NCI-H345 treated with DMSO at 0.1 percent for 48 hours (cell line): ENCODE results near the gene UBALD2.
A peak's percentile ranks its signal among the peaks of the same experiment; 100 is the strongest.
"Not testable (repeated sequence)": the region's sequence is repeated elsewhere in the genome, so short reads cannot be mapped to it uniquely, and the experiment has no call there.

ENCODE experiments used
- DNase-seq: peaks from one replicate; lab custom pipeline; 2025; ENCODE audit not compliant: unreplicated experiment; lab: John Stamatoyannopoulos, UW

UBALD2 gene

DNA sequence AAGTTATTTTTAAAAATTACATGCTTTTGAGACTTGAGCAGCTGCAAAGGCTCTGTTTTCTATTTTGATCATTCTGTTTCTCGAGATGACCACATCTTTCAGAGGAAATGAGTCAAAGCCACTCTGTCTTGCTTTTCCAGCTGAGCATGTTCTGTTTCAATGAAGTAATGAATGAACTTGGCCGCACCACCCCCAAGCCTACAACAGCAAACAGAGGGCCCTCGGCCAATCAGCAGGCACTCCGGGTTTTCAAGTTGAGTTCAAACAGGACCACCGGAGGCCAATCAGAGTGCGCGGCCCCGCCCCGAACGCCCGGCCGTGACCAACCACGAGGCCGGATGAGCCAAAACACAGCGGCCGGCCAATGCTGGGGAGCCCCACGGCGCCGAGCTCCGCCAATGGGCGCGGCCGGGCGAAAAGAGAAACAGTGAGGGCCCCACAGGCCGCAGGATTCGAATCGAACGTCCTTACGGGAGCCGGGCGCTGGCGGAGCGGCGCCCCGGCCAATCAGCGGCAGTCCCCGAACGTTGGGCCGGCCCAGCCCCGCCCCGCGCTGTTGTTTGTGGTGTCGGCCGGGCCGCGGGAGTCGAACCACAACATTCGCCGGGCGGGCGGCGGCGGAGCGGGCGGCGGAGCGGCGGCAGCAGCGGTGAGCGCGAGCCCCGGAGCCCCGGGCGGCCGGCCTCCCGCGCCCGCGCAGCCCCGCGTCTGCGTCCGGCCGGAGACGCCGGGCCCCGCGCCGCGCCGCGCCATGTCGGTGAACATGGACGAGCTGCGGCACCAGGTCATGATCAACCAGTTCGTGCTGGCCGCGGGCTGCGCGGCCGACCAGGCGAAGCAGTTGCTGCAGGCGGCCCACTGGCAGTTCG, at the start of gene UBALD2:
Gene UBALD2 (plus strand): TSS at position 594 of the 869 bp plus-strand sequence. CDS start 158 bp downstream, at position 752.
- DNase-seq, result peak; percentile 97

GRCh38 chr17:76217081-76217480, 48.1 kb upstream of the UBALD2 start:
- no peak for DNase-seq

GRCh38 chr17:76219670-76220383, 45.3 kb upstream of the UBALD2 start:
- DNase-seq, result no peak

GRCh38 chr17:76223802-76224201, 41.3 kb upstream of the UBALD2 start:
- DNase-seq, result no peak

DNA sequence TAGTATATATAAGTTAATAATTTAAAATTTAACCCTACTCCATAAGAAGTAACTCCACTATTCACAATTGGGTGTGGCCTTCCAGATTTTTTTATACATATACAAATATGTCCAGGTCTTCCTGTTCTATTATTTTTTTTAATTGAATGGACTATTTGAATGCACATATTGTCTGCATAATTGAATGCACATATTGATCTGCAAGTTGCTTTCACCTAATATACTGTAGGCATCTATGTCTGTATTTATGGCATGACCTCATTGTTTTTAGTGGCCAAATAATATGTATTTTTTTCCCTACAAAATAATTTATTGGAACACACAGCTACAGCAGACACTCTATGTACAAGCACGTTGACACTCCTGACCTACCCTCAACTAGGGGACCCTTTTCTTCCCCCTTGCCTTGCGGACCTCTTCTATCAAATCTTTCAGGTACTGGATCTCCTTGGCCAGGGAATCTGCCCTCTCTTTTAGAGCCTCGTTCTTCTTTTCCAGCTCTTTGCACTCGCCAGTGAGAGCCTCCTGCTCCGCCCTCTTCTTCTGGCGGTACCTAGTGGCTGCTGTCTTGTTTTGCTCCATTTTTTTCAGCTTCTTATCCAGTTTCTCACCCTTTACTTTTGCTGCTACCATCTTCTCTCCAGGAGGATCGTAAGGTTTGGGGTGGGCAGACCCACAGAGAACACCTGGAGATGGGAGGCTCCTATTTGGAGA, 39.6 kb upstream of the UBALD2 start:
- DNase-seq, result not testable (repeated sequence)

DNA sequence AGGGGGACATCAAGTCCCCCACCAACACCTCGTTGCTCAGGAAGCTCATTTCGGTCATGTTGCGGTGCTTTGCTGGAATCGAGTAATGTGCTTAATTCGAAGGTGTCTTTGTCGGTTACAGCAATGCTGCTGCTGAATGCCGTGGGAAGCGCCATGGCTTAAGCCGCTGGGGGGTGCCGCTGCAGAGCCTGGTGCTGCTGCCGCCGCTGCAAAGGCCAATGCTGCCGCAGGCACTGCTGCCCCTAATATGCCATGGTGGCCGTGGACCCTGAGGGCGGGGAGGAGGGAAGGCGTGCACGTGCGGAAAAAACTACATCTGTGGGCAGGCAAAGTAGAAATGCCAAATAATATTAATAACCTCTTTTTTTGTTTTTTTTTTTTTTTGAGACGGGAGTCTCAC, 38.4 kb upstream of the UBALD2 start:
- DNase-seq, result not testable (repeated sequence)

- DNase-seq, result no peak
These were observed 32.8 kb upstream of the UBALD2 start for GRCh38 chr17:76232342-76232741.

DNA sequence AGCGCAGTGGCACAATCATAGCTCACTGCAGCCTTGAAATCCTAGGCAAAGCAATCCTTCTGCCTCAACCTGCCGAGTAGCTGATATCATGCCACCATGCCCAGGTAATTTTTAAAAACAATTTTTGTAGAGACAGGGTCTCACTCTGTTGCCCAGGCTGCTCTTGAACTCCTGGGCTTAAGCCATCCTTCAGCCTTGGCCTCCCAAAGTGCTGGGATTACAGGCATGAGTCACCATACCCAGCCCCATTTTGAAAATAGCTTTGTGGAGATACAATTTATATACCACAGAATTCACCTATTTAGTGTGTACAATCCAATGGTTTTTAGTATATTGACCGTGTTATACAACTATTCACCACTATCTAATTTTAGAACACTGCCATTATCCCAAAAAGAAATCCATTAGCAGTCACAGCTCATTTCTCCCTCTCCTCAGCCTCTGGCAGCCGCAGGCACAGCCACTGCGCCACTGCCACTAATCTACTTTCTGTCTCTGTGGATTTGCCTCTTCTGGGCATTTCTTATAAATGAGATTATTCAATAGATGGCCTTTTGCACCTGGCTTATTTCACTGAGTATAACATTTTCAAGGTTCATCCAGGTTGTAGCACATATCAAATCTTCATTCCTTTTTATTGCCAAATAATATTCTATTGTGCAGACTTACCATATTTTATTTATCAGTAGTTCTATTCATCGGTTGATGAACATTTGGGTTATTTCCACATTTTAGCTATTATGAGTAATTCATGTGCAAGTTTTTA, 31.4 kb upstream of the UBALD2 start:
- no peak for DNase-seq

- DNase-seq, result no peak
These were observed 30.8 kb upstream of the UBALD2 start for GRCh38 chr17:76234354-76234679.

DNA sequence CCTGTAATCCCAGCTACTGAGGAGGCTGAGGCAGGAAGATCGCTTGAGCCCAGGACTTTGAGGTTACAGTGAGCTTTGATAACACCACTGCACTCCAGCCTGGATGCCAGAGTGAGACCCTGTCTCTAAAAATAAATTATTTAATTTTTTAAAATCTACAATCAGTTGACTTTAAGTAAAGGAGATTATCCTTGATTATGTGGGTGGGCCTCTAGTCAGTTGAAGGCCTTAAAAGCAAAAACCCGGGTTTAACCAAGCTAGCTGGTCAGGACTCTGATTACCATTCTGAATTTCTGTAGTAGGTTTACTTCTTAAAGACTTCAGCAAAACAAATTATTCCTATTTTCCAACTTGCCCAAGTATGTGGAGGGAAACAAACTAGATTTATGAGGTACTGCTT, 29.3 kb upstream of the UBALD2 start:
- DNase-seq, result no peak

DNA sequence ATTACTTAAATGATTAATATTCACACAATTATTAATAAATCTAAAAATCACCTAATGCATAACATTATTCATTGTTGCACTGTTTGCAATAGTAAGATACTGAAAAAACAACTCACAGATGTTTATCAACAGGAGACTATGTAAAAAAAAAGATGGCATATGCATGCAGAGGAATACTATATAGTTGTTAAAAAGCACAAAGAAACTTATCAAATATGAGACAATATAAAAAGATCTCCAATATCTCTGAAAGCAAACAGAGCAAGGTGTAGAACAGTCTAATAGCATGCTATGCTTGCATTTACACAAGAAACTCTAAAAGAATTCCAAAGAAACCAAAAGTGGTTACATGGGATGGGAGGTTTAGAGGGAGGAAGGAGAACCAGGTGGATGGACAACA, 28.5 kb upstream of the UBALD2 start:
- no peak for DNase-seq

- no peak for DNase-seq
These were observed 27.3 kb upstream of the UBALD2 start for GRCh38 chr17:76237859-76238313.

GRCh38 chr17:76238847-76239537, 26.2 kb upstream of the UBALD2 start:
- no peak for DNase-seq

DNA sequence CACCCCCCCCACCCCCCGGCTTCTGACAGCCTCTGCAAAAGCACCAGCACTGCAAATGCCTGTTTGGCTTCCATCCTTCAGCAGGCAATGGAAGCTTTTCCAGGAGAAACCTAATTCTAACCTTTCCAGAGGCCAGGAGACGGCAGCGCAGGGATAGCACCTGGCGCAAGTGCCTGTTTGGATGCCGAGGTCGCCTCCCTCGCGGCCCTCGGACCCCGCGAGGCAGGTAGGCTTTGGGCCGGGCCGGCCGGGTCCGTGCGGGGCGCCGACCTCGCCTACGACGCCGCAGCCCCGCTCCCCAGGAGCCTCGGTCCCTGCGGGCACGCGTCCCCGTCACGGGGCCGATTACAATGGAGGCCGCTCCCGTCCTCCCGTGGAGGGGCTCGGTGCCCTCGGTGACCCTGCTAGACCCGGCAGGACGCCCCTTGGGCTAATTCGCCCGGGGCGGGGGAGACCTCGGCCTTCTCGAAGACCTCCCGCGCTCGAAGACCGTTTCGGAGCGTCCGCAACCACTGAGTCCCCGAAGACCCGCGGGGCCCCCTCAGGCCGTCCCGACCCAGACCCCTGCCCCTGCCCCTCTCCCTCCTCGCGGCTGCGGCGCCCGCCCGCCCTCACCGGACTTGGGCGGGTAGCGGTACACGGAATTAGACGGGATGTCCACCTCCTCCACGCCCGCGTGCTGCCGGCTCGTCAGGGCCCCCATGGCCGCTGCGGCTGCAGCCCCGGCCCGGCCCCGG, 25.4 kb upstream of the UBALD2 start:
- DNase-seq, result no peak

DNA sequence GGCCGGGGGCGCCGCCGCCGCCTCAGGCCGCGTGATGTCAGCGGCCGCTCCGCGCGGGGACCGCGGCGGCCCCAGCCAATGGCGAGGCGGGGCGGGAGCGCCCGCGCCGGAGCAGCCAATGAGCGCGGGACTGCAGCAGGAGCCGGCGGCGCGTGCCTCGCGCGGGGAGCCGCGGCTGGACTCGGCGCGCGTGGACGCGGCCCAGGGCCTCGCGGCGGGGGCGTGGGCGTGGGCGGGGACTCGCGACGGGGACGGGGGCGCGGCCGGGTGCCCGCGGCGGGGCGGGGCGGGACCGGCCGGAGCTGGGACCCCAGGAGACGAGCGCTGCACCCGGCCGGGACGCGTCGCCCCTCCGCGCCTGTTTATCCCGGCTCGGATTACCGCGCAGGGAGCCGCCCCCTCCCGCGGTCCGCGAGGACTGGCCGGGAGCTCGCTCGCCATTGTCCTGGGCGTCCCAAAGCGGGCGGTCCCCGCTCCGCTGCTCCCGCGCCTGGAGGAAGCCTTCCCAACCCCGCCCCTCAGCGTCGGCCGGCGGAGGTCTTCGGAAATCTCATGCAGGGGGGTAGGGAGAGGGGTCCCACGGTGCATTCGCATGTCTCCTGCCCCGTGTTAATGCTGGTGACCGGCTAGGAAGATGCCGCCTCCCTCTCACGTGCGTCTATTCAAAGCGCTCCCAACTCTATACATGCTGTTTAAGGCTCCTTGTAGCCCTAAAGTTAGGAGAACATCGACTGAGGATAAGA, 24.5 kb upstream of the UBALD2 start, which contains the start of gene RNF157:
Gene RNF157 (minus strand): TSS at position 33 of the 743 bp plus-strand sequence. CDS start 253 bp downstream, outside the sequence.
- peak; percentile 17 for DNase-seq

GRCh38 chr17:76241204-76241538, 24.0 kb upstream of the UBALD2 start:
- DNase-seq, result no peak

GRCh38 chr17:76241691-76242255, 23.4 kb upstream of the UBALD2 start:
- no peak for DNase-seq

- no peak for DNase-seq
These were observed 21.1 kb upstream of the UBALD2 start for GRCh38 chr17:76243826-76244679.
